Stimulated activated CD4-positive, alpha-beta T cell treated with anti-CD3 and anti-CD28 coated beads, Interleukin-12 subunit alpha, Interleukin-12 subunit beta, amount 100 ng/mL, for 48 hours (primary cell): ENCODE results near the gene CLIP2.
"Not testable (repeated sequence)": the region's sequence is repeated elsewhere in the genome, so short reads cannot be mapped to it uniquely, and the experiment has no call there.

Experiments
- DNase-seq, 3 donors: peaks; one replicate each; pipeline ENCODE4 v3.0.0-alpha.2; 2020; ENCODE audit warnings: low read depth in 2 of 3, low spot score in 1 of 3

Gene CLIP2

DNA sequence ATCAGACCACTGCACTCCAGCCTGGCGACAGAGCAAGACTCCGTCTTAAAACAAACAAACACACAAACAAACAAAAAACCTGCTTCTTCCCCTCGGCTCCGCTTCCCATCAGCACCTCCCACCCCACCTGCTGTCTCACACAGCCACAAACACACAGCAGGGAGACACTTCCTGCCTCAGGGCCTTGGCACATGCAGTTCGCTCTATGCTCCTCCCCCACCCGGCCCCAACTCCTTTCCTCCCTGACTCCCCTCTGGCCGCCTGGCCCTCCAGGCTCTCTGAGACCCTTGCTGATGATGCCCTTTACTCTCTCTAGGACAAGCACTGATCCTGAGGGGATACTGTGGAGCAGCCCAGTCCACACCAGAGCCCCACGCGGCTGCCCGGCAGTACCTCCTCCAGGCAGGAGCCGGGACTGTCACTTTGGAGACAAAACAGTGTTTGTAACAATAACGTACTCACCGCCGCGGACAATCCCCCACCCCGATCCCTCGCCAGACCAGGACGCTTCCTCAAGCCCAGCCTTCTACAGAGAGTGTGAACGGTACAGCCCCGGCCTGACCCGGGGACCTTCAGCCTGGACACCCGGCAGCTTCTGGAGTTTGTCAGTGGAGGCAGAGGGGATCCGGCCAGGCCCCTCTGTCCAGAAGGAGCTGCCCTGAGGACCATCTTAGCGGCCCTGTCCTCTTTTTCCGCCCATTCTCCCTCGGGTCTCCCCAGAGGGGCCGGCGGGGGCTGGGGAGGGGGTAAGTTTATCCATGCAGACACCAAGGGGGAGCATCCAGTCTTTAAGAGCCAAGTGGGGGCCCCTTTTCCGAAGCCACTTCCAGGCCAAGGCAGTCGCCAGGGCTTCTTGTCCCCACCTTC lies 114.5 kb downstream of the CLIP2 start:
- DNase-seq, result no peak

DNA sequence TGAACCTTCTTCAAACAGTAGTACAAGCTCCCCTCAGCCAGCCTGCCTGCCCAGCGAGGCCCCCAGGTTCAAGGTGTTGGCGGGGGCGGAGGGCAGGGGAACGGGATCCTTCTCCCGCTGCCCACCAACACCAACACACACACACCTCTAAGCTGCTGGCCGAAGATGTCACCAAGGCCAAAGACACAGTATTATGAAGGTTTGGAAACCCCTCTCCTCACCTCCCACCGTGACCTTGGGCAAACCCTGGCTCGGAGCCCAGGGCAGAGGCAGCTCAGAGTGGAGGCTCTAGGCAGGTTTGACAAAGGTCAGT lies 115.1 kb downstream of the CLIP2 start:
- DNase-seq, result no peak

DNA sequence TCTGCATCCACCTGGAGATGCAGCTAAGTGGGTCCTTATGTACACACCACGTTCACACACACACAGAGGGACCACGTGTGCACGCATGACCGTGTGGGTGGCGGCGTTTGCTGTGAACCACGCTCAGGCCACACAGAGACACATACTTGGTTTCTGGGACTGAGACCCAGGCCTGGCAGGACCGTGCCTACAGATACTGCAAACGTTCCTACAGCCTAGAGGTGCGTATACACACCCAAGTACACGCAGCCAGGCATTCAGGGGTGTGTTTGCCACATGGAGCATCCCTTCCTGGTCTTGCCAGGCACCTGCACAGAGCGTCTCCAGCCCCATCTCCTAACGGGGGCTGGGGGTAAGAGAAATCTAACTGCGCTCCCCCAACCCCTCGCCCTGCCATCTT lies 115.5 kb downstream of the CLIP2 start:
- no peak for DNase-seq

GRCh38 chr7:74405191-74405898 lies 116.1 kb downstream of the CLIP2 start:
- no peak for DNase-seq

DNA sequence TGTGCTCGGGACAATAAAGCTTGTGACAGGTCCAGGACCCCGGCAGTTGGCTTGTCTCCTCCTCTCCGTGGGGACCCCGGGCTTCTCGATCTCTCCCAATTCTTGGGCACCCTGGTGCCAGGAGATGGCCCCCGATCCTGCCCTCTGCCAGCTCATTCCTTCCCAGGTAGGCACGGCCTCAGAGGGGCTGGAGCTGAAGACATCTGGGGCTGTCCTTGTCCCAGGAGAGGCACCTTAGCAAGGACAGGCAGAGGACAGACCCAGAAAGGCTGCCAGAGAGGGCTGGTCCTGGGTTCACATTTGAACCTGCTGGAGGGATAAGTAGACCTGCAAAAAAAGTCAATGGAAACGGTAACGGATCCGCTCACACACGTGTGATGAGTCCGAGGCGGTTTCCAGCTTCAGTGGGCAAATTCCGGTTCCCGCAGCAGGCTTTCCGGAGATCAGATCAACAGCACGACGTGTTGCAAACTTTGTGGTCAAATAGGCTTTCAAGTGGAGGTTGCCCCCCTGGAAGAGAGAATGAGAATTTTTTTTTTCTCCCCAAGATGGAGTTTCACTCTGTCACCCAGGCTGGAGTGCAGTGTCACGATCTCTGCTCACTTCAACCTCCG lies 116.8 kb downstream of the CLIP2 start:
- DNase-seq, result no peak

DNA sequence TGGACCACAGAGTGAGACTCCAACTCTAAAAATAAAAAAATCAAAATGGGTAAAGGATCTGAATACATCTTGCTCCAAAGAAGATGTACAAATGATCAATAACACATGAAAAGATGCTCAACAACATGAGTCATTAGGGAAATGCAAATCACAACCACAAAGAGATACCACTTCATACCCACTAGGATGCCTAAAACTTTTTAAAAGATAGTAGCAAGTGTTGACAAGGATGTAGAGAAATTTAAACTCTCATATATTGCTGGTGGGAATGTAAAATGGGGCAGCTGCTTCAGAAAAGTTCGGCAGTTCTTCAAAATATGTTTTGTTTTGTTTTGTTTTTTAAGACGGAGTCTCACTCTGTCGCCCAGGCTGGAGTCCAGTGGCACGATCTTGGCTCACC lies 118.8 kb downstream of the CLIP2 start:
- no peak for DNase-seq

DNA sequence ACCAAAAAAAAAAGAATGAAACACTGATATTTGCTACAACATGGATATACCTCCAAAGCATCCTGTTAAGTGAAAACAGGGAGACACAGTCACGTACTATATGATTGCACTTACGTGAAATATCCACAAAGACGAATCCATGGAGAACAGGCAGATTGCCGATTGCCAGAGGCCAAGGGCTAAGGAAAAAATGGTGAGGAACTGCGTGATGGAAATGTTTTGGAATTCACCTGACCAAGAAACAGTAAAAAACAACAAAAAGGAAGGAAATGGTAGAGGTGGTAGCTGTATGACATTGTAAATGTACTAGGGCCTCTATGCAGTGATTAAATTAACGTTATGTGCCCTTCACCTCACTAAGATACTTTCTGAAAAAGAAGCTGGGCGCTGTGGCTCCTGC lies 120.4 kb downstream of the CLIP2 start:
- DNase-seq, result no peak

- DNase-seq, result no peak
These were observed 121.6 kb downstream of the CLIP2 start for GRCh38 chr7:74410772-74411171.

GRCh38 chr7:74411571-74411970 lies 122.4 kb downstream of the CLIP2 start:
- not testable (repeated sequence) for DNase-seq

DNA sequence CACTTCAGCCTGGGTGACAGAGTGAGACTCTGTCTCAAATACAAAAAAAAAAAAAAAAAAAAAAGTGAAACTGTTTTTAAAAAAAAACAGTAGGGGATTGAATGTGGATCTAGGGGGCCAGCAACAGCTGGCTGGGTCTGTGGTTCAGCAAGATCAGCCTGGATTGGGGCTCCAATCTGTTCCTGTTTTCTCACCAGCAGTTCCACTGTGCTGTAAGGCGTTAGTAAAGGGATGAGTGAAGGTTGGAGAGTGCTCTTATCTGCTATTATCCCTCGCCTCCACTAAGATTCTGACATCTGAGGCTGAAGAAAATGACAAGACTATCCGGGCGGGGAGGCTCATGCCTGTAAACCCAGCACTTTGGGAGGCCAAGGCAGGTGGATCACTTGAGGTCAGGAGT lies 122.8 kb downstream of the CLIP2 start:
- no peak for DNase-seq

- no peak for DNase-seq
These were observed 123.4 kb downstream of the CLIP2 start for GRCh38 chr7:74412603-74413002.

- not testable (repeated sequence) for DNase-seq
These were observed 125.6 kb downstream of the CLIP2 start for GRCh38 chr7:74414595-74415333.

- peak; percentile 27 to 51 (median 28) for DNase-seq
These were observed 128.3 kb downstream of the CLIP2 start for GRCh38 chr7:74417419-74417971.

DNA sequence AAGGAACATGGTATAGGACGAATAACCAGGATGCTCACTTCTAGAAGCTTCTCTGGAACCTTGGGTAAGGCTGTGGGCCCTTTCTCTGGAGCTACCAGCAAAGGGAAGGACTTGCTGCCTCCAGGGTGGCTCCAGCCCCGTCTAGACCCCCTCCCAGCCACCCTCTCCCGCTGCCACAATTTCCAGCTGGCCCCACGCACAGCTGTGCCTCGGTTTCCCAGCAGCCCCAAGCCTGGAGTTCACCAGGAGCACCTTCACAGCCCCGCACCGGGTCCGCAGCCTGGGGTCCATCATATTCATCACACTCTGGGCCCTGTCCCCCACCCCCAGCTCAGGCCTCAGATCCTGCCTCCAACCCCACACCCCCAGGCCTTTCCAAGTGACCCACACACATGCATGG lies 128.9 kb downstream of the CLIP2 start:
- no peak for DNase-seq

- no peak for DNase-seq
These were observed 129.3 kb downstream of the CLIP2 start for GRCh38 chr7:74418538-74418937.

DNA sequence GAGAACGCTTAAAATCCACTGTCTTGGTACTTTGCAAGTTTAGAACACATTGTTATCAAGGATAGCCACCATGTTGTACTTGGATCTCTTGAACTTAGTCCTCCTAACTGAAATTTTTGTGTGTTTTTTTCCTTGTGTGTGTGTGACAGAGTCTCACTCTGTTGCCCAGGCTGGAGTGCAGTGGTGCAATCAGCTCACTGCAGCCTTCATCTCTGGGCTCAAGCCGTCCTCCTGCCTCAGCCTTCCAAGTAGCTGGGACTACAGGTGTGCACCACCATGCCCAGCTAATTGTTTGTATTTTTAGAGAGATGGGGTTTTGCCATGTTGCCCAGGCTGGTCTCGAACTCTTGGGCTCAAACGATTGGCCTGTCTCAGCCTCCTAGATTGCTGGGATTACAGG lies 130.0 kb downstream of the CLIP2 start:
- not testable (repeated sequence) for DNase-seq

DNA sequence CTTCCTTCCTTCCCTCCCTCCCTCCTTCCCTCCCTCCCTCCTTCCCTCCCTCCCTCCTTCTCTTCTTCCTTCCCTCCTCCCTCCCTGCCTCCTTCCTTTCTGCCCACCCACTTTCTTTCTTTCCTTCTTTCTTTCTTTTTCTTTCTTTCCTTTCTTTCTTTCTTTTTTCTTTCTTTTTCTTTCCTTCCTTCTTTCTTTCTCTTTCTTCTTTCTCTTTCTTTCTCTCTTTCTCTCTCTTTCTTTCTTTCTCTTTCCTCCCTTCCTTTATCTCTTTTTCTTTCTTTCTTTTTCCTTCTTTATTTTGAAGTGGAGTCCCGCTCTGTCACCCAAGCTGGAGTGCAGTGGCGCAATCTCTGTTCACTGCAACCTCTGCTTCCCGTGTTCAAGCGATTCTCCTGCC lies 130.8 kb downstream of the CLIP2 start:
- DNase-seq, result no peak

DNA sequence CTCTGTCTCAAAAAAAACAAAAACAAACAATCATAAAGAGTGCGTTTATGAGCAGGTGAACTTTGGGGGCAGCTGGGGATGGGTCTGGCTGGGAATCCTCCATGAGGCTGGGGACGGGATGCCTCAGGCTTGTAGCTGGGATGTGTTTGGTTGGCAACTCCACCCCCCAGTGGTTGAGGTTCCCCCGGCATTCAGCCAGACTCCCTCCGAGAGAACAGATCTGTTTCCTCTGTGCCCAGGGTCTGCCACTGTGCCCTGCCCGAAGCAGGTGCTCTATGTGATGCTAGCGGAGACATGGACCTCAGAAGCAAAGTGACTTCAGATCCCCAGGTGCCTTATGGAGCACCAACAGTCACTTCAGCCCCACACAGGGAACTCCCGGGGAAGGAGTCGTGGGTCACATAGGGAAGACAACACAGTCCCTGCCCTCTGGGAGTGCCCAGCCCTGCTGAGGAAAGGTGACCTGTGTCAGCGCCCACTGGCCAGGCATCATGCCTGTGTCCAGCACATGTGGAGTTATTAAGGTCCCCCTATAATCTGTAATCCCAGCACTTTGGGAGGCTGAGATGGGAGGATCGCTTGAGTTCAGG lies 135.2 kb downstream of the CLIP2 start:
- DNase-seq, result no peak

DNA sequence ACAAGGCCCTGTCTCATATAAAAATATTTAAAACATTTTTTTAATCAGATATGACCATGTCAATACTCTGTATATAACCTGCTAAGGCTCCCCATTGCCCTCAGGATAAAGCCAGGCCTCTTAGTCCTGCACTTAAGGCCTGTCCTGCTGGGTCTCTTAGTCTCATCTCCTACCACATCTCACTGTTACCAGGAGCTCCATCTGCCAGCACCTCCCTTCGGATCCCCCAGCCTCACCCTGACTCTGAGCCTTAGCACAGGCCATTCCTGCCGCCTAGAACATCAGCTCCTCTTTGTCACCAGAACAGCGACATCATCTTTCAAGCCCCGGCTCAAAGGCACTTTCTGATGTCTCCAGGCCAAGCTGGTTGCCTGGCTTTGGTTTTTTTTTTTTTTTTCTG lies 138.8 kb downstream of the CLIP2 start:
- no peak for DNase-seq

GRCh38 chr7:74429153-74429747 lies 140.0 kb downstream of the CLIP2 start:
- no peak for DNase-seq
